ENCODE data around the gene ICE1.

- TF ChIP-seq EZH2 (IDR thresholded peaks at IDR 0.05) (no peak), POLR2AphosphoS5 (IDR thresholded peaks at IDR 0.05; ENCODE audit: borderline replicate concordance, low read depth, low read length) (no peak), FOXP2 (optimal IDR thresholded peaks at IDR 0.05; ENCODE audit: control extremely low read depth, extremely low read length, insufficient read depth) (no peak)
These were observed 65.3 kb downstream of the ICE1 start for GRCh38 chr5:5487585-5488360.

Data from SK-N-MC (cell line).